Liver (tissue), 9 donors: Measurements from ENCODE around the gene AP3B1. TPM values are rescaled to one million over a fixed set of nuclear protein-coding genes. Genes with fewer than 3 reads are reported as not detected.

Experiments used
- DNase-seq: peaks from one replicate; pipeline ENCODE4 v3.0.0-alpha.2; 2017; ENCODE audit warnings: low spot score
- H3K27ac ChIP-seq, 2 donors: one replicate each; pipeline ENCODE4 v1.7.0; 2013; ENCODE audit warnings: inconsistent platforms in 2 of 2, low read length in 2 of 2, control low read depth in 1 of 2, low read depth in 1 of 2, mild to moderate bottlenecking in 1 of 2
- H3K27me3 ChIP-seq, 4 donors: one replicate each; pipeline versions ENCODE4 v1.6.1 to v1.7.0; 2013; ENCODE audit warnings: low read length in 3 of 4, inconsistent platforms in 1 of 4, mild to moderate bottlenecking in 1 of 4, moderate library complexity in 1 of 4; ENCODE audit not compliant: control insufficient read depth in 4 of 4, insufficient read depth in 4 of 4
- H3K36me3 ChIP-seq, 4 donors: one replicate each; pipeline versions ENCODE4 v1.6.1 to v1.7.0; 2013; ENCODE audit warnings: low read length in 3 of 4, mild to moderate bottlenecking in 3 of 4, low read depth in 1 of 4, moderate library complexity in 1 of 4; ENCODE audit not compliant: control insufficient read depth in 4 of 4, insufficient read depth in 3 of 4
- H3K4me1 ChIP-seq, 4 donors: one replicate each; pipeline versions ENCODE4 v1.6.1 to v1.7.0; 2013; ENCODE audit warnings: low read length in 3 of 4, mild to moderate bottlenecking in 3 of 4, moderate library complexity in 1 of 4; ENCODE audit not compliant: control insufficient read depth in 4 of 4, insufficient read depth in 4 of 4
- H3K4me3 ChIP-seq, 3 donors: one replicate each; pipeline versions ENCODE4 v1.6.1 to v1.7.0; 2013; ENCODE audit warnings: low read length in 3 of 3, control low read depth in 1 of 3, low read depth in 1 of 3, mild to moderate bottlenecking in 1 of 3
- H3K9ac ChIP-seq, 2 donors: one replicate each; pipeline ENCODE4 v1.7.0; 2013; ENCODE audit warnings: low read length in 2 of 2, mild to moderate bottlenecking in 2 of 2, moderate library complexity in 2 of 2, control low read depth in 1 of 2, low read depth in 1 of 2
- H3K9me3 ChIP-seq, 4 donors: one replicate each; pipeline versions ENCODE4 v1.6.1 to v1.7.0; 2013; ENCODE audit warnings: low read length in 3 of 4; ENCODE audit not compliant: control insufficient read depth in 4 of 4
- ATF3 ChIP-seq: IDR thresholded peaks from 2 replicates; pipeline ENCODE4 v1.6.1; 2016; ENCODE audit warnings: antibody characterized with exemption
- CTCF ChIP-seq: fragments of 150-350 bp; IDR thresholded peaks from 2 replicates; pipeline ENCODE4 v1.5.1; 2017; ENCODE audit warnings: improper control_type of control experiment, low read depth, low read length; ENCODE audit not compliant: missing input control
- EGR1 ChIP-seq, 2 donors: IDR thresholded peaks; 2 replicates each; pipeline ENCODE4 v1.6.1; 2016 to 2018; ENCODE audit warnings: antibody characterized with exemption in 2 of 2, low read depth in 2 of 2
- FOXA2 ChIP-seq: IDR thresholded peaks from 2 replicates; pipeline ENCODE4 v1.6.1; 2016; ENCODE audit warnings: antibody characterized with exemption
- GABPA ChIP-seq, 2 donors: IDR thresholded peaks in 1 of 2; conservative IDR thresholded peaks in 1 of 2; 2 replicates each; pipeline ENCODE4 v1.6.1; 2016; ENCODE audit warnings: antibody characterized with exemption in 2 of 2, mild to moderate bottlenecking in 1 of 2, moderate library complexity in 1 of 2
- HNF4A ChIP-seq, 2 donors: conservative IDR thresholded peaks; 2 replicates each; pipeline ENCODE4 v1.6.1; 2016; ENCODE audit warnings: antibody characterized with exemption in 2 of 2, mild to moderate bottlenecking in 2 of 2
- HNF4G ChIP-seq: IDR thresholded peaks from 2 replicates; pipeline ENCODE4 v1.6.1; 2016; ENCODE audit warnings: antibody characterized with exemption
- JUND ChIP-seq, 2 donors: IDR thresholded peaks; 2 replicates each; pipeline ENCODE4 v1.6.1; 2016; ENCODE audit warnings: antibody characterized with exemption in 2 of 2
- NR2F2 ChIP-seq: IDR thresholded peaks from 2 replicates; pipeline ENCODE4 v1.6.1; 2016; ENCODE audit warnings: antibody characterized with exemption
- RAD21 ChIP-seq, 2 donors: IDR thresholded peaks; 2 replicates each; pipeline ENCODE4 v1.6.1; 2016; ENCODE audit warnings: antibody characterized with exemption in 2 of 2, mild to moderate bottlenecking in 2 of 2
- REST ChIP-seq: IDR thresholded peaks from 2 replicates; pipeline ENCODE4 v1.6.1; 2016; ENCODE audit warnings: antibody characterized with exemption, mild to moderate bottlenecking
- RXRA ChIP-seq, 2 donors: IDR thresholded peaks; 2 replicates each; pipeline ENCODE4 v1.6.1; 2017 to 2018; ENCODE audit warnings: antibody characterized with exemption in 2 of 2, mild to moderate bottlenecking in 1 of 2
- SP1 ChIP-seq: IDR thresholded peaks from 2 replicates; pipeline ENCODE4 v1.6.1; 2018; ENCODE audit warnings: antibody characterized with exemption, mild to moderate bottlenecking
- TAF1 ChIP-seq: conservative IDR thresholded peaks from 2 replicates; pipeline ENCODE4 v1.6.1; 2016; ENCODE audit warnings: antibody characterized with exemption, mild to moderate bottlenecking
- YY1 ChIP-seq: IDR thresholded peaks from 2 replicates; pipeline ENCODE4 v1.6.1; 2016; ENCODE audit warnings: antibody characterized with exemption, mild to moderate bottlenecking
- WGBS: extraction: QIAGEN DNeasy Blood & Tissue Kit; methylation state at CpG from one replicate; pipeline ENCODE4 v1.1.7; 2013; 5-methylcytosine and 5-hydroxymethylcytosine counted together
- polyA plus RNA-seq, 2 donors: library from polyadenylated mRNA; stranded (reverse) in 1 of 2; unstranded in 1 of 2; fragments of 200-250 nt in 1 of 2; fragments of >200 nt in 1 of 2; fragmentation: Nextera tagmentation in 1 of 2; extraction: Ambion mirVana in 1 of 2; gene quantifications; one replicate each; pipeline versions ENCODE4 v1.2.1 to v1.2.3, GENCODE V29; 2013 to 2015
- total RNA-seq, 2 donors: library from RNA; depleted of rRNA; stranded (reverse); fragments of >200 nt; gene quantifications; one replicate each; pipeline ENCODE4 v1.2.3, GENCODE V29; 2014
- donor health status: healthy.
- donor health status: healthy.
- donor health status: healthy.
- donor health status: healthy.
- donor health status: healthy.

The AP3B1 gene
- total and polyA plus RNA-seq, 4 donors, result 8.2 to 23.1 (median 14.4) TPM

- TF ChIP-seq RXRA (IDR thresholded peaks at IDR 0.05) (no peak), ATF3 (no peak), FOXA2 (no peak), EGR1 (IDR thresholded peaks at IDR 0.05; ENCODE audit: low read depth in 2 of 2) (no peak), HNF4G (no peak)
- Histone ChIP-seq H3K9me3 (no peaks in the 10 kb centered on the region), H3K27ac (no peak overlapping the region), H3K36me3 (peaks cover 0 to 17% (median 7%) of the 10 kb centered on the region in 4 donors), H3K4me3 (no peak overlapping the region), H3K9ac (no peak overlapping the region), H3K4me1 (no peaks in the 10 kb centered on the region), H3K27me3 (no peaks in the 10 kb centered on the region)
- no peak for DNase-seq
These were observed 192.0 kb downstream of the AP3B1 start for GRCh38 chr5:78102500-78102899.

GRCh38 chr5:78095125-78095524, 199.4 kb downstream of the AP3B1 start:
- H3K36me3 ChIP-seq, result peaks cover 0 to 8% (median 6%) of the 10 kb centered on the region in 4 donors

GRCh38 chr5:78090002-78090401, 204.5 kb downstream of the AP3B1 start:
- Histone ChIP-seq H3K9ac (no peak overlapping the region), H3K36me3 (peaks cover 0 to 4% (median 1%) of the 10 kb centered on the region in 4 donors), H3K27me3 (no peaks in the 10 kb centered on the region), H3K9me3 (no peaks in the 10 kb centered on the region), H3K27ac (no peak overlapping the region), H3K4me1 (no peaks in the 10 kb centered on the region), H3K4me3 (no peak overlapping the region)
- WGBS, result 95% methylated on average over 1 of the region's 1 CpG
- DNase-seq, result no peak
- no peak for TF ChIP-seq RXRA (IDR thresholded peaks at IDR 0.05)
- TF ChIP-seq ATF3, result no peak
- no peak for TF ChIP-seq CTCF
- TF ChIP-seq NR2F2, result no peak
- no peak for TF ChIP-seq GABPA (IDR thresholded peaks at IDR 0.05 in 1 of 2, conservative IDR thresholded peaks at IDR 0.05 in 1 of 2)
- no peak for TF ChIP-seq RAD21 (IDR thresholded peaks at IDR 0.05)
- no peak for TF ChIP-seq YY1
- no peak for TF ChIP-seq REST
- TF ChIP-seq FOXA2, result no peak
- no peak for TF ChIP-seq SP1
- TF ChIP-seq TAF1, result no peak

More at GRCh38 chr5:78095125-78095524, 199.4 kb downstream of the AP3B1 start:
- H3K27me3 ChIP-seq, result no peaks in the 10 kb centered on the region
- no peak overlapping the region for H3K9ac ChIP-seq
- no peak overlapping the region for H3K4me3 ChIP-seq
- no peaks in the 10 kb centered on the region for H3K4me1 ChIP-seq
- no peak for DNase-seq
- no peak overlapping the region for H3K27ac ChIP-seq
- TF ChIP-seq RXRA (IDR thresholded peaks at IDR 0.05), result no peak
- no peak for TF ChIP-seq HNF4A (conservative IDR thresholded peaks at IDR 0.05)
- no peak for TF ChIP-seq YY1
- no peak for TF ChIP-seq JUND (IDR thresholded peaks at IDR 0.05)
- TF ChIP-seq REST, result no peak
- no peak for TF ChIP-seq SP1
- TF ChIP-seq FOXA2, result no peak
- no peaks in the 10 kb centered on the region for H3K9me3 ChIP-seq
